ENCODE measurements around the gene PSEN1.
A peak's percentile ranks its signal among the peaks of the same experiment; 100 is the strongest.
"Not testable (repeated sequence)": the region's sequence is repeated elsewhere in the genome, so short reads cannot be mapped to it uniquely, and the experiment has no call there.

Gene PSEN1

GRCh38 chr14:73168274-73168673, 32.0 kb downstream of the PSEN1 start:
- no peak overlapping the region for H3K4ac ChIP-seq (ENCODE audit: low read length)
- H3K9ac ChIP-seq (ENCODE audit: low read depth, low read length, poor library complexity), result no peak overlapping the region
- H2AFZ ChIP-seq (ENCODE audit: low read length), result no peak overlapping the region
- no peak overlapping the region for H3K4me2 ChIP-seq (ENCODE audit: insufficient read depth, low read length, poor library complexity, severe bottlenecking)
- H3K9me3 ChIP-seq (replicated peaks in 1 of 2; ENCODE audit: control insufficient read depth in 2 of 2, insufficient read depth in 1 of 2, low read depth in 1 of 2, low read length in 2 of 2), result no peaks in the 10 kb centered on the region
- H2BK120ac ChIP-seq (ENCODE audit: low read depth, low read length), result no peak overlapping the region
- H3K27me3 ChIP-seq (ENCODE audit: control insufficient read depth in 3 of 3, insufficient read depth in 3 of 3, low read depth in 1 of 3, low read length in 3 of 3), result no peaks in the 10 kb centered on the region
- no peak overlapping the region for H2BK5ac ChIP-seq (ENCODE audit: low read length)
- no CpG with 5 or more reads among the region's 9 CpGs for WGBS, 2 donors (ENCODE audit: extremely low coverage in 2 of 2, insufficient read length in 2 of 2, insufficient replicate concordance in 1 of 2)
- H3K4me1 ChIP-seq (ENCODE audit: control insufficient read depth in 2 of 2, insufficient read depth in 1 of 2, low read depth in 1 of 2, low read length in 2 of 2), result peaks cover 0 to 13% of the 10 kb centered on the region in 2 donors
- H3K14ac ChIP-seq (ENCODE audit: low read length), result no peak overlapping the region
- no peak overlapping the region for H3K23ac ChIP-seq (ENCODE audit: low read depth, low read length, poor library complexity)
- H4K91ac ChIP-seq (ENCODE audit: low read depth, low read length, poor library complexity), result no peak overlapping the region
- peaks cover 15 to 90% of the 10 kb centered on the region in 2 donors for H3K36me3 ChIP-seq (replicated peaks in 1 of 2; ENCODE audit: control insufficient read depth in 2 of 2, insufficient read depth in 2 of 2, low read length in 2 of 2)
- H2BK12ac ChIP-seq (ENCODE audit: low read length), result no peak overlapping the region
- no peak overlapping the region for H2BK15ac ChIP-seq (ENCODE audit: low read length)
- H3K79me1 ChIP-seq (ENCODE audit: low read depth, low read length), result no peaks in the 10 kb centered on the region
- H3K18ac ChIP-seq (ENCODE audit: low read length), result no peak overlapping the region
- no peak overlapping the region for H3K4me3 ChIP-seq (ENCODE audit: low read length in 2 of 2)
- H2AK5ac ChIP-seq (ENCODE audit: low read depth, low read length), result no peak overlapping the region
- H3K27ac ChIP-seq (replicated peaks; ENCODE audit: low read length), result no peak overlapping the region
- H4K8ac ChIP-seq (ENCODE audit: low read depth, low read length), result no peak overlapping the region
- no peak for DNase-seq (ENCODE audit: low spot score)

- no peak overlapping the region for H3K14ac ChIP-seq (ENCODE audit: low read length)
- H4K91ac ChIP-seq (ENCODE audit: low read depth, low read length, poor library complexity), result no peak overlapping the region
- H2BK15ac ChIP-seq (ENCODE audit: low read length), result no peak overlapping the region
- H3K9me3 ChIP-seq (replicated peaks in 1 of 2; ENCODE audit: control insufficient read depth in 2 of 2, insufficient read depth in 1 of 2, low read depth in 1 of 2, low read length in 2 of 2), result no peaks in the 10 kb centered on the region
- H2AK5ac ChIP-seq (ENCODE audit: low read depth, low read length), result no peak overlapping the region
- DNase-seq (ENCODE audit: low spot score), result no peak
- H3K27ac ChIP-seq (replicated peaks; ENCODE audit: low read length), result no peak overlapping the region
- no peaks in the 10 kb centered on the region for H3K27me3 ChIP-seq (ENCODE audit: control insufficient read depth in 3 of 3, insufficient read depth in 3 of 3, low read depth in 1 of 3, low read length in 3 of 3)
- no peak overlapping the region for H2BK5ac ChIP-seq (ENCODE audit: low read length)
- no peak overlapping the region for H3K23ac ChIP-seq (ENCODE audit: low read depth, low read length, poor library complexity)
- no peak overlapping the region for H2BK12ac ChIP-seq (ENCODE audit: low read length)
- H3K18ac ChIP-seq (ENCODE audit: low read length), result no peak overlapping the region
- H3K4me2 ChIP-seq (ENCODE audit: insufficient read depth, low read length, poor library complexity, severe bottlenecking), result no peak overlapping the region
- H2AFZ ChIP-seq (ENCODE audit: low read length), result no peak overlapping the region
- no peak overlapping the region for H2BK120ac ChIP-seq (ENCODE audit: low read depth, low read length)
- WGBS, 2 donors (ENCODE audit: extremely low coverage in 2 of 2, insufficient read length in 2 of 2, insufficient replicate concordance in 1 of 2), result no CpG with 5 or more reads among the region's 14 CpGs
- H3K4ac ChIP-seq (ENCODE audit: low read length), result no peak overlapping the region
- H4K8ac ChIP-seq (ENCODE audit: low read depth, low read length), result no peak overlapping the region
- peaks cover 0 to 13% of the 10 kb centered on the region in 2 donors for H3K4me1 ChIP-seq (ENCODE audit: control insufficient read depth in 2 of 2, insufficient read depth in 1 of 2, low read depth in 1 of 2, low read length in 2 of 2)
- H3K79me1 ChIP-seq (ENCODE audit: low read depth, low read length), result no peaks in the 10 kb centered on the region
- H3K4me3 ChIP-seq (ENCODE audit: low read length in 2 of 2), result no peak overlapping the region
- peak overlapping the region; percentile 65 for H3K9ac ChIP-seq (ENCODE audit: low read depth, low read length, poor library complexity)
- H3K36me3 ChIP-seq (replicated peaks in 1 of 2; ENCODE audit: control insufficient read depth in 2 of 2, insufficient read depth in 2 of 2, low read length in 2 of 2), result peaks cover 17 to 90% of the 10 kb centered on the region in 2 donors
Measured at GRCh38 chr14:73168691-73169090, 32.4 kb downstream of the PSEN1 start.

- not testable (repeated sequence) for H2BK12ac ChIP-seq (ENCODE audit: low read length); H3K14ac ChIP-seq (ENCODE audit: low read length); H3K27ac ChIP-seq (replicated peaks; ENCODE audit: low read length); H4K8ac ChIP-seq (ENCODE audit: low read depth, low read length); H3K4ac ChIP-seq (ENCODE audit: low read length); H2BK5ac ChIP-seq (ENCODE audit: low read length); H2BK120ac ChIP-seq (ENCODE audit: low read depth, low read length); H3K18ac ChIP-seq (ENCODE audit: low read length); H3K23ac ChIP-seq (ENCODE audit: low read depth, low read length, poor library complexity); H2AK5ac ChIP-seq (ENCODE audit: low read depth, low read length); H2BK15ac ChIP-seq (ENCODE audit: low read length); DNase-seq (ENCODE audit: low spot score); H4K91ac ChIP-seq (ENCODE audit: low read depth, low read length, poor library complexity); H3K4me3 ChIP-seq (ENCODE audit: low read length in 2 of 2); H3K79me1 ChIP-seq (ENCODE audit: low read depth, low read length); H2AFZ ChIP-seq (ENCODE audit: low read length); H3K27me3 ChIP-seq (ENCODE audit: control insufficient read depth in 3 of 3, insufficient read depth in 3 of 3, low read depth in 1 of 3, low read length in 3 of 3); H3K4me2 ChIP-seq (ENCODE audit: insufficient read depth, low read length, poor library complexity, severe bottlenecking); H3K9ac ChIP-seq (ENCODE audit: low read depth, low read length, poor library complexity); H3K9me3 ChIP-seq (replicated peaks in 1 of 2; ENCODE audit: control insufficient read depth in 2 of 2, insufficient read depth in 1 of 2, low read depth in 1 of 2, low read length in 2 of 2)
- Histone ChIP-seq H3K36me3 (replicated peaks in 1 of 2; ENCODE audit: control insufficient read depth in 2 of 2, insufficient read depth in 2 of 2, low read length in 2 of 2) (peaks cover 20 to 90% of the 10 kb centered on the region in 2 donors), H3K4me1 (ENCODE audit: control insufficient read depth in 2 of 2, insufficient read depth in 1 of 2, low read depth in 1 of 2, low read length in 2 of 2) (peaks cover 0 to 13% of the 10 kb centered on the region in 2 donors)
- no CpG with 5 or more reads among the region's 6 CpGs for WGBS, 2 donors (ENCODE audit: extremely low coverage in 2 of 2, insufficient read length in 2 of 2, insufficient replicate concordance in 1 of 2)
Measured at GRCh38 chr14:73169855-73170254, 33.5 kb downstream of the PSEN1 start.

DNA sequence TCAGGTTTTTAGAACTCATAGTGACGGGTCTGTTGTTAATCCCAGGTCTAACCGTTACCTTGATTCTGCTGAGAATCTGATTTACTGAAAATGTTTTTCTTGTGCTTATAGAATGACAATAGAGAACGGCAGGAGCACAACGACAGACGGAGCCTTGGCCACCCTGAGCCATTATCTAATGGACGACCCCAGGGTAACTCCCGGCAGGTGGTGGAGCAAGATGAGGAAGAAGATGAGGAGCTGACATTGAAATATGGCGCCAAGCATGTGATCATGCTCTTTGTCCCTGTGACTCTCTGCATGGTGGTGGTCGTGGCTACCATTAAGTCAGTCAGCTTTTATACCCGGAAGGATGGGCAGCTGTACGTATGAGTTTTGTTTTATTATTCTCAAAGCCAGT, 34.4 kb downstream of the PSEN1 start:
- Histone ChIP-seq H2BK15ac (ENCODE audit: low read length) (no peak overlapping the region), H3K14ac (ENCODE audit: low read length) (no peak overlapping the region), H2AFZ (ENCODE audit: low read length) (no peak overlapping the region), H3K4me2 (ENCODE audit: insufficient read depth, low read length, poor library complexity, severe bottlenecking) (no peak overlapping the region), H3K36me3 (replicated peaks in 1 of 2; ENCODE audit: control insufficient read depth in 2 of 2, insufficient read depth in 2 of 2, low read length in 2 of 2) (peaks cover 20 to 95% of the 10 kb centered on the region in 2 donors), H4K8ac (ENCODE audit: low read depth, low read length) (no peak overlapping the region), H2BK5ac (ENCODE audit: low read length) (no peak overlapping the region), H3K27ac (replicated peaks; ENCODE audit: low read length) (no peak overlapping the region), H3K79me1 (ENCODE audit: low read depth, low read length) (no peaks in the 10 kb centered on the region), H4K91ac (ENCODE audit: low read depth, low read length, poor library complexity) (no peak overlapping the region), H3K4me1 (ENCODE audit: control insufficient read depth in 2 of 2, insufficient read depth in 1 of 2, low read depth in 1 of 2, low read length in 2 of 2) (peaks cover 0 to 13% of the 10 kb centered on the region in 2 donors), H3K23ac (ENCODE audit: low read depth, low read length, poor library complexity) (no peak overlapping the region), H2BK120ac (ENCODE audit: low read depth, low read length) (no peak overlapping the region), H3K27me3 (ENCODE audit: control insufficient read depth in 3 of 3, insufficient read depth in 3 of 3, low read depth in 1 of 3, low read length in 3 of 3) (no peaks in the 10 kb centered on the region), H3K9ac (ENCODE audit: low read depth, low read length, poor library complexity) (no peak overlapping the region), H3K18ac (ENCODE audit: low read length) (no peak overlapping the region), H2AK5ac (ENCODE audit: low read depth, low read length) (no peak overlapping the region), H3K9me3 (replicated peaks in 1 of 2; ENCODE audit: control insufficient read depth in 2 of 2, insufficient read depth in 1 of 2, low read depth in 1 of 2, low read length in 2 of 2) (no peaks in the 10 kb centered on the region), H3K4ac (ENCODE audit: low read length) (no peak overlapping the region), H2BK12ac (ENCODE audit: low read length) (no peak overlapping the region), H3K4me3 (ENCODE audit: low read length in 2 of 2) (no peak overlapping the region)
- WGBS, 2 donors (ENCODE audit: extremely low coverage in 2 of 2, insufficient read length in 2 of 2, insufficient replicate concordance in 1 of 2), result no CpG with 5 or more reads among the region's 11 CpGs
- DNase-seq (ENCODE audit: low spot score), result no peak
